GM21390 (cell line): ENCODE data around the gene RAP1GDS1.

Source experiments
- ATAC-seq: cut with Tn5 transposase; IDR thresholded peaks from one replicate; pipeline ENCODE4 v1.9.1; 2021; ENCODE audit not compliant: unreplicated experiment

RAP1GDS1 gene, protein sequence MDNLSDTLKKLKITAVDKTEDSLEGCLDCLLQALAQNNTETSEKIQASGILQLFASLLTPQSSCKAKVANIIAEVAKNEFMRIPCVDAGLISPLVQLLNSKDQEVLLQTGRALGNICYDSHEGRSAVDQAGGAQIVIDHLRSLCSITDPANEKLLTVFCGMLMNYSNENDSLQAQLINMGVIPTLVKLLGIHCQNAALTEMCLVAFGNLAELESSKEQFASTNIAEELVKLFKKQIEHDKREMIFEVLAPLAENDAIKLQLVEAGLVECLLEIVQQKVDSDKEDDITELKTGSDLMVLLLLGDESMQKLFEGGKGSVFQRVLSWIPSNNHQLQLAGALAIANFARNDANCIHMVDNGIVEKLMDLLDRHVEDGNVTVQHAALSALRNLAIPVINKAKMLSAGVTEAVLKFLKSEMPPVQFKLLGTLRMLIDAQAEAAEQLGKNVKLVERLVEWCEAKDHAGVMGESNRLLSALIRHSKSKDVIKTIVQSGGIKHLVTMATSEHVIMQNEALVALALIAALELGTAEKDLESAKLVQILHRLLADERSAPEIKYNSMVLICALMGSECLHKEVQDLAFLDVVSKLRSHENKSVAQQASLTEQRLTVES

DNA sequence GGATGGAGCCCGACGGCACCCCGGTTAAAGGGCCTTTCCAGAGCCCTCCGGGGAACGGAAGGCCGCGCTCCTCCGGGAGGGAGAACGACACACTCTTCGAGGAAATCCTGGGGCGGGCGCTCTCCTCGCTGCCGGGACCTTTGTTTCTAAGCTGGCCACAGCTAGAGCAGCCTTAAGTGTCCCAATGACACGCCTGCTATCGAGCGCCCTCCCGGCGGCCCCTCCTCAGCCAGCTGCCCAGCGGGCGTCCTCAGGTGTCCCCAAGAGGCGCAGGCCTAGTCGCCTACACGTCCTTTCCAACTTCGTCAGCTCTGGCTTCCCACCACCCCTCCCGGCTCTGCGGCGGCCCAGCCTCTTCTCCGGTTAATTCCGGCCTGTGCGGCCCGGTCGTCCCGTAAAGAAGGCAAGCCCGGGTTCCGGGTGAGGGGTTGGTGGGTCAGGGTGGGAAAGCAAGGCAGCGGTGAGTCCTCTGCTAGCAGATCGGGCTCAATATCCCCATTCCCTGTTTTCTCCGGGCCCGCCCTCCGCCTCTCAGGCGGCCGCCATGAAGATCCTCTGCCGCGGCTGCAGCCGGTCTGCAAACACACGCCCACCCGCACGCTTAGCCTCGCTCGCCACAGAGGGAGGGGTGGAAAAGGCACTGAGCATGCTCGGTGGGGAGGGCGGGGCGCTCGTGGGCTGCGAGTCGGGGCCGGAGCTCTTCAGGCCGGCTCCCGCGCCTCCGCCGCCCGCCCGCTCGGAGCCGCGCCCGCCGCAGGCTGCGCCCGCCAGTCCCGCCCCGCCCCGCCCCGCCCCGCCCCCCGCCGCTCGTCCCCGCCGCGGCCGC is at the start of gene RAP1GDS1:
Gene RAP1GDS1, plus strand, starts transcription at position 806 of the 826 bp plus-strand sequence. CDS start 182 bp downstream, outside the sequence.
- peak; percentile 86 for ATAC-seq

DNA sequence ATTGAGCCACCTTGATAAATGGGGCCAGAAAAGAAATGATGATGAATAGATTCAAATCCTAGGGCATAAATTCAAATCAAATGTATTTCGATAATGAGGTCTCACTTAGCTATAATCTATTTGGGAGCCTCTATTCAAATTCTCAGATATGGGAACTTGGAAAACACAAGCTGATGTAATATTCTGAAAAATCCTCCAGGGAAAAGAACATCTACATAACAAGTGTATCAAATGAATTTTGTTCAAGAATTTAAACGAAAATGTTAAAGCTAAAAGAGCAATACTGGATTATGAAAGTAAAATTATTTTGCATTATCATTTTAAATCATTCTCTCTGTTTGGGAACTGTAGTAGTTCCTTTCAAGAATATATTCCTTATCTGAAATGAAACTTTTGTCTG is 38.9 kb upstream of the RAP1GDS1 start:
- ATAC-seq = no peak

DNA sequence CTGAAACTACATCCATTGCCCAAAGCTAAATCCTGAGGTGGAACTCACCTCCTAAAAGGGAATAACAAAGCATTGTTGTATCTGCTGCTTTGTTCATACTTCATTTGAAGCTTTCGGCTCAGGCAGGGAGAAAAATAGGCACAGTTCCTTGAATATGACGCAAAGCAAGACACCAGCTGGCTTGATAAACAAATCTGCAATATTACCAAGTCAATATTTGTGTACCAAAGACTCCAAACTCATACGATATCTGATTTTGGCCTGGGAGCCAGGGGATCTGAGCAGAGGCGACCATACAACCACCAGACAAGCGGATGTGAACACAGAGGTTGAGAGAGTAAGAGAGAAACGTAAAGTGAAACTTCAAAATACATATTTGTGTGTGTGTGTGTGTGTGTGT is 34.8 kb upstream of the RAP1GDS1 start:
- no peak for ATAC-seq

DNA sequence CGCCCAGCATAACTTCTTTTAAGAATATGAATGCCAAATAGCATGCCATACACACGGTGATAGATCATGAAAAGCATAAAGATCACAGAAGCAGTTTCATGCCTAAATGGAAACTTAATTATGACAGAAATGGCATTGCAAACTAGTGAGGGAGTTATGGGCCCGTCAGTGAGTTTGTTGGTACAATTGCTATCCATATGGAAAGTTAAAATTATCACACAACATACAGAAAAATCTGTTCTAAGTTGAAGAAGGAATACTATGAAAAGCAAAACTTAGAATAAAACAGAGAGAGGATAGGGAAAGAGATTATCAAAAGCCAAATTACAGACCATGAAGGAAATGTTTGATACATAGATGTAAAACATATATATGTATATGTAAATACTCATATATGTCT is 30.2 kb upstream of the RAP1GDS1 start:
- ATAC-seq = no peak

DNA sequence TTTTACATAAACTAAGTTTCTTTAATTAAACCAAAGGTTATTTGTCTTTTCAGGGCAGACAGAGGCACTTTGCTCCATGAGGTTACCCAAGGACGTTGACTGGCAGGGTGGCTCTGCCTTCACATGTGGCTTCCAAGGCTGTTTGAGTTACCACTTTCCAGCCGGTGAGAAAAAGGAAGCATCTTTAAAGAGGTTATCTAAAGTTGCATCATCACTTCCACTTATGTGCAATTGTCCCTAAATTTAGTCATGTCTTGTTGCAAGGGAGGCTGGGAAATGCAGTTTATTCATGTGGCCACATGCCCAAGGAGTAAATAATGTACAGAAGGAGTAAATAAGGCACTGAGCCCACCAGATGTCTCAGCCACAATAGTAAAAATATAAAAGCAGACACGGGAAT is 29.0 kb upstream of the RAP1GDS1 start:
- no peak for ATAC-seq

DNA sequence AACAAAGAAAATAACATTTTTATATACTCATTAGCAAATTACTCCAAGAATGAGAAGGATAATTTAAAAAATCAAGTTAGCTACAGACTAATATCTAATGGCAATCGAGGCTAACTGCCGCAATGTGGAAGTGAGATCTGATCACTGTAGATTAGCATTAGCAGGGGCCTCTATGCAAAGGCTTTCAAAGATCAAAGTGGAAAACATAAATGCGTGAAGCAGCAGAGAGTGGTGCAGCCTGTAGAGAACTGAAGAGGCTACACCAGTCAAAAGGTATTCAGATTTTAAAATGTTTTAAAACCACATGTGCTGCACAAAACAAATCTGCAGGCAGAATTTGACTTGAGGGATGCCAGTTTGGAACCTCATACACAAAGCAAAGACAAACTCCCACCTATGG is 24.0 kb upstream of the RAP1GDS1 start:
- no peak for ATAC-seq

DNA sequence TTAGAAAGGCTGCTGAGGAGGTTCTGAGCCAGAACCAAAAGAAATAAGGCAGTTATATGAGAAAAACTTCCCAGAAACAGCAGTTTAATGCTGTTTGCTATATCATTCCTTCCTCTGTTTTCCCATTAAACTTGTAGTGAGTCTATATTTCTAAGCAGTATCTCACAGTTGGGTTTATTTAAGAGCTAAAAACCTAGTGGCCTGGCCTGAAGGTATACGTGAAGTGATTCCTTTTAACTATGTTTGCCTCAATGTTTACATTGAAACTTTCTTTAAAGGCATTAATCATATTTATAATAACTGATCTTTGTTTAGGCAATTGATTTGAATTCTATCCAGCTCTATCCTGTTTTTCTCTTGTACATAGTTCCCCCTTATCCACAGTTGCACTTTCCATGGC is 19.1 kb upstream of the RAP1GDS1 start:
- no peak for ATAC-seq

DNA sequence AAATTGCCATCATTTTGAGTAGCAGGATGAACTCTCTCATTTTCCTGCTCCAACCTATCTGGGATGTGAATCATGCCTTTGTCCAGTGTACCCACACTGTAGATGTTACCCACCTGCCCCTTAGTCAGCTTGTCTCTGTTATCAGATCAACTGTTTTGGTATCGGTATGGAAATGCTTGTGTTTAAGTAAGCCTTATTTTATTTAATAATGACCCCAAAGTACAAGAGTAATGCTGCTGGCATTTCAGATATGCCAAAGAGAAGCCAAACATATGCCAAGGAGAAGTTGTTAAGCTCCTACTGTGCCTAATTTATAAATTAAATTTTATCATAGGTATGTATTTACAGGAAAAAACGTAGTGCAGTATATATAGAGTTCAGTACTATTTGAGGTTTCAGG is 18.6 kb upstream of the RAP1GDS1 start:
- no peak for ATAC-seq

DNA sequence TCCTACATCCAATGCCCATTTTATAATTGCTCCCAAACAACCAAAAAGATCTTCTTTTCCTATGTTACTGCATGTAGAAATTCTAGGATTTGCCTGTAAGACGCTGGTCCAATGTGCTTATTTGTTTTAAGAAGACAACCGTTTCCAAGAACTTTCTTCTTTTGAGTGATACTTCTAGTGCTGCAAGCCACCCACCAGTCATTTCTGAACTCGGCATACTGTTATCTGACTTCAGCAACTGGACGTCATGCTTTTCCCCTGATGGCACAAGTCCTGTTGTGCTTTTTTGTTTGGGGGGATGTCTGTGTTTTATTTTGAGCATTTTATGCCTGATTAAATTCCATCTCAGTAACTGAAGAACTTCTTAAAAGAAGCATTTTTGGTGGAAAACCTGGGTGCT is 16.0 kb upstream of the RAP1GDS1 start:
- no peak for ATAC-seq

DNA sequence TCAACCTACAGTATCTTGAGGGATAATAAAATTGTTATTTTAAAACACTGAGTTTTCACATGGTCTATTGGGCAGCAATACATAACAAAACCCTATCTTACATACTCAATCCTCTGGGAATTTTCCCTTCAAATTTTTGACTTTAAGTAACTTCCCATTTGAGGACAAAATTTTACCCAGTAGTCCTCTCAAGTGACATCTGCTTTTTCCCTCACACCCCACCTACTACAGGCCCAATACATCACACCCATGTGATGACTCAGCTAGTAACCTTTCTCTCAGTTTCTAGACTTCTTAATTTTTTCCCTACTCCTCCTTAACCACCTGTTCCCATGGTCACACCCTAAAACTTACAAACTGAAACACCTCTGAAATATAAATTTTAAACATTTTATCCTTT is 12.2 kb upstream of the RAP1GDS1 start:
- peak; percentile 51 for ATAC-seq

DNA sequence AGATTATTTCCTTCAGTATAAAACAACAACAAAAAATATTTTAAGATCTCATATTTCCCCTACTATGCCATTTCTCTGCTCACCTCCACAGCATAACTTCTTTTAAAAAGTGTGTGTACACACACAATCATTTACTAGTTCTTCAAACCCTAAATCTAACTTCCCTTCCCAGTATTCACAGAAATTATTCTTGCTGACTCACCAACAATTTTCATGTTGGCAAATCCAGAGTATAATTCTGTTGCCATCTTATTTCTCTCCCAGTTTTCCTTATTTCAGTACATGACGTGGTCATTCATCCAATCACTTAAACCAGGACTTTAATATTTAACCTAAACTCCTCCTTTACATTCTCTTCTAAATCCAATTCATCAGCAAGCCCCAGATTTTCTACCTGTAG is 11.4 kb upstream of the RAP1GDS1 start:
- no peak for ATAC-seq

DNA sequence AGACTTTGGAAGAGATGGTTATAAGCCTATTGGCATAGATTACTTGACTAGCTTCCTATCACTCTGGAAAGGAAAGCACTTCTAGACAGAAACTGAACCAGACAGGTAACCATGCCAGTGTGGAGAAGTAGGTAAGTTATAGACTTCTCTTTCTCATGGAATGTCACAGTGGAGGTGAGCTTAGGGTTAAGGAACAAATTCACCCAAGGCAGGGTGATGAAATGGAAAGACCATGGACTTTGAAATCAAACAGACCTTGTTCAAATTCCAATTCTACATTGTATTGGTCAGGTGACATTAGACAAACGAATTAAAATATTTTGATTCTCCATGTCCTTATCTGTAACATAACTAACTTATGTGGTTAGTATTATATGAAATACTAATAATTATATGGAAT is 7.7 kb upstream of the RAP1GDS1 start:
- ATAC-seq = no peak

DNA sequence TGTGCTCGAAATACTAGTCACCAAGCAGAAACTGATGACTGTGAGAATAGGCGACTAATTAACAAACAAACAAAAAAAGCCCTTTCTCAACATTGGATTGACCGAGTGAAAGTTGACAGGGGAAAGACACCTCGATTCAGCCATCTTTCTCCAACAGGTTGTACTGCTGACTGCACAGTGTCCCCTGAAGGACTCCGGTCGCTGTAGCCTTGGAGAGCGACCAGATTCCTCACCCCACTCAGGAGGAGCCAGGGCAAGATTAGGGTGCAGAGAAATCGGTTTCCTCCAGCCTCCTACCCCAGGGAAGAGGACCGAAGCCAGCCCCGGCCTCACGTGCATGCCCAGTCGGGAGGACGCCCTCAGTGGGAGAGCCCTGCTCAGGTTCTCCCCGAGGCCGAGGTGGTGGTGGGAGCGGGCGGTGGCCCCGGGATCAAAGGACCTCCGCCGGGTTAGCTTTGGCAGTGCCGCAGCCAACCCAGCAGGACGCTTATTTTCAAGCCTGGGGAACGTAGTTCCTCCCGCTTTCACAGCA is 1.1 kb upstream of the RAP1GDS1 start:
- ATAC-seq = peak; percentile 13

DNA sequence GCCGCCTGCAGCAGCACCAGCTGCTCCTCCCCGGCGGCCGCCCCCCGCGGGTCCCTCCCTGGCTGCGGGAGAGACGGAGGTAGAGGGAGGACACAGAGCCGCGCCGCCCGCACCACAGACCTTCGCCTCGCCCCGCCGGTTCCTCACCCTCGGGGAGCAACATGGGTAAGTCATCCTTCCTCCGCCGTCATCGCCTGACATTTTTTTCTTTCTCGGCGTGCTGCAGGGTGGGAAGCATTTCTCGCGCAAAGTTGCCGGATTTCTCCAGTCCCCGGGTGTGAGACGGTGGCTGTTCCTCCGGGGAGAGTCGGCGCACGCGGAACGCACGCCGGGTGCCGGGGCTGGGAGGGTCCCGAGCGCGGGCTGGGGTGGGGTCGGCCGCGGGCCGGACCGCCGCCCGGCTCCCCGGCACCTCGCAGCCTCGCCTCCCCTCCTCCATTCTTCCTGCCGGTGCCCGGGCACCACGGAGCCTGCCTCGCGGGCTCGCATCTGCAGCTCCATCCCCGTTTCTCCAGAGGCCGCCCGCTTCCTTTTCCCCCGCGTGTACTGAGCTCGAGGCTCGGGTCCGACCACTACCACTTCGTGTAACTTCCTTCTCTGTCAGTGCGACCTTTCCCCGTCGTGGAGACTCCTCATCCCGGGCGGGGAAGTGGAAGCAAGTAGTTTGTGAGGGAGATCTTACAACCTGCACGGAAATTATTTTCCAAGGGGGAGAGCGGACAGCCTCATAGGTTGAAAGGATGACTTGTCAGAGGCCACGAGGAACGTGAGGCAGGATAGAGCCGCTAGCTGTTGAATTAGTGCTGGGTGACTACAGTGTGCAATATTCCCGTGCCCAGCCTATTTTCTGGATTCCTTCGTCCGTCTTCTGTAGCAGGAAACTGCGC is 464 bp downstream of the RAP1GDS1 start:
- peak; percentile 13 for ATAC-seq

DNA sequence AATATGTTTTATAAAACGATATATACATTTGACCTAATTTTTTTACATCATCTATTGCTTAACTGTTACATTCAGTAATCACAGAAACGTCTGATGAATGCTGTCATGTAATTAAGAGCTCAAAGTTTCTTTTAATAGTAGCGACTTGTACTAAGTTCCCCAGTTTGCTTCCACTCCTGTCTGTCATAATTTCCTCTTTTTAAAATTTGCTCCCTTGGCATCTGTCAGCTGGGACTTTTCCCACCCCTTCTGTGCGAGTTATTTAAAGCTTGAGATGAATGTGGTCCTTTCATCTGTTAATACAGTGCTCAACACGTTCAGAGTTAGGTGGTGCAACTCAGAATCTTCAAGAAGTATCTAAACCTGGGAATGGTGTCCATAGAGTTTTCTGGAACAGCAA is 1.2 kb downstream of the RAP1GDS1 start:
- no peak for ATAC-seq

DNA sequence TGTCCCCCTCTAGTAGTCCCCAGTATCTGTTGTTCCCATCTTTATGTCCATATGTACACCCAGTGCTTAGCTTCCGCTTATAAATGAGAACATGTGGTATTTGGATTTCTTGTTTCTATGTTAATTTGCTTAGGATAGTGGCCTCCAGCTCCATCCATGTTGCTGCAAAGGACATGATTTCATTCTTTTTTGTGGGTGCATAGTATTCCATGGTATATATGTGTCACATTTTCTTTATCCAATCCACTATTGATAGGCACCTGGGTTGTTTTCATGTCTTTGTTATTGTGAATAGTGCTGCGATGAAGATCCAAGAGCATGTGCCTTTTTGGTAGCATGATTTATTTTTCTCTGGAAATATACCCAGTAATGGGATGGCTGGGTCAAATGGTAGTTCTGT is 6.3 kb downstream of the RAP1GDS1 start:
- ATAC-seq = no peak

DNA sequence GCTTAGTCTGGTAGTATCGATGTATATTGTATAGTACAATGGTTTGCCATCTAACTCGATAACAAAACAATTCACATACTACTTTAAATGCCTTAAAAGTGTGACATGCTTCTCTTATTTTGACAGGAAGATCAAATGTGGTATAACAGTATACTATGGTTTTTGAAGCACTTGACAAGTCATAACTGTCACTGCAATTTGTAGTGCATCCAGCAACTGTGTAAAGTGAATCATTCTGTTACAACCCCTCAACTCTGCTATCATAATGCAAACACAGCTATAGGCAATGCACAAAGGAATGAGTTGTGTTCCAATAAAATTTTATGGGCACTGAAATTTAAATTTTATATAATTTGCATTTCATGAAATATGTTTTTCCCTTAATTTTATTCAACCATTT is 14.0 kb downstream of the RAP1GDS1 start:
- ATAC-seq = no peak

DNA sequence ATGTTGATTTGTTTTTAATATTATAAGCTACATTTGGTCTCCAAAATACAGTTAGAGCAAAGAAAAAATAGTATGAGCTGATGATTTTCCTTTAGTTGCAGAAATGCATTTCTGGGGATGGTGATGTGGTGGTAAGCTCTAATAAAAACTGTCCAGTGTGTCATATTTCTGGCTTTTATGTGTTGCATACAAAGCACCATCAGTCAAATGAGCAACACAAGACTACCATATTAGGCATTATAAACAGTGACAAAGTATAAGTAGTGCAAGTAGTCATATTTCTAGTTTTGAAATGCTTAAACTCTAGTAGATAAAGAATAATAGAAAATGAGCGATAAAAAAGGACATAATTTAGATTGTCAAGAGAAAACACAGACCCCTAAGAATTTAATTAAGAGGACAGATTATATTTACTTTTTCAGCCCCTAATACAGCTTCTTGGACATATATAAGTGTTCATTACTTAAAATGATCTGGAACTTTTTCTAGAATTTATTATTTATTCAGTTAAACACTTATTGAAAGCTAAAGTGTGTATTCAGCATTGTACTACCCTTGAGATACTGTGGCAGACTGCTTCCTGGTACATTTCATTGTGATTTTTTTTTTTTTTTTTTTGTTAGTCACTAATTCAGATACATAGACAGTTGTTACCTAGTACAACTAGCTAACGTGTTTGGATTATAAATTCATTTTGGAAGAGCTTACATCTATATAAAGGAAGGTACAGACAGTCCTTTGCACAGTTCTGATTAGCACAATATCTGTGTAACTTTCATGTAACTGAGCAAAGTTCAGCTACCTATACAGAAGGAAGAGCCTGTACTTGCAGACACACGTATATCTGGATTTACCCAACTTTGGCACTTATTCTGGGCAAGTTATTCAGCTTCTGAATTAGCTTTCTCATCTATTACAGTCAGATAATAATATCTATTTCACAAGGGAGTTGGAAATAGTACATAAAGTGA is 22.3 kb downstream of the RAP1GDS1 start:
- ATAC-seq = no peak

DNA sequence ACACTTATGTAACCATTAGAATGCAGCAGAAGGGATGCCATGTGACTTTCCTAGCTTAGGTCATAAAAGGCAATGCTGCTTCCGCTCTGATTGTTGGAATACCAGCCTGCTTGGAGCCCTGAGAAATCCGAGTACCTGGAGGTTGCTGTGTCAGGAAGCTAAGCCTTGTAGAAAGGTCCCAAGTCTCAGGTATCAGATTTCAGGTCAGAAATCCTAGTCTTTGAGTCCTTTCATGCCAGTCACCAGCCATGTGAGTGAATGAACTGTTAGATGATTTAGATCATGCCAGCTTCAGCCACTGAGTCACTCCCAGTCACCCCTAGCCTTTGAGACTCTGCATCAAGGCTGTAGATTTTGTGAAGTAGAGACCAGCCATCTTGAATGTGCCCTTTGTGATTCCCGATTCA is 23.5 kb downstream of the RAP1GDS1 start:
- no peak for ATAC-seq
